GM19025 (cell line): ENCODE data around the gene THSD7B.

Experiments
- ATAC-seq: cut with Tn5 transposase; IDR thresholded peaks from one replicate; pipeline ENCODE4 v1.9.1; 2021; ENCODE audit warnings: mild to moderate bottlenecking, low read depth, moderate library complexity; ENCODE audit not compliant: unreplicated experiment

The THSD7B gene

DNA sequence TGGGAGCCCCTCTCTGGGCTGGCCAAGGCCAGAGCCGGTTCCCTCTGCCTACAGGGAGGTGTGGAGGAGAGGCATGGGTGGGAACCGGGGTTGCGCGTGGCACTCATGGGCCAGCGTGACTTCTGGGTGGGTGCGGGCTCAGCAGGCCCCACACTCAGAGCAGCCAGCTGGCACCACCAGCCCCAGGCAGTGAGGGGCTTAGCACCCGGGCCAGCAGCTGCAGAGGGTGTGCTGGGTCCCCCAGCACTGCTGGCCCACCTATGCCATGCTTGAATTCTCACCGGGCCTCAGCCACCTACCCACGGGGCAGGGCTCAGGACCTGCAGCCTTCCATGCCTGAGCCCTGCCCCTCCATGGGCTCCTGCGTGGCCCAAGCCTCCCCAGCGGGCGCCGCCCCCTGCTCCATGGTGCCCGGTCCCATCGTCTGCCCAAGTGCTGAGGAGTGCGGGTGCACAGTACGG, 950.4 kb downstream of the THSD7B start:
- ATAC-seq = no peak

DNA sequence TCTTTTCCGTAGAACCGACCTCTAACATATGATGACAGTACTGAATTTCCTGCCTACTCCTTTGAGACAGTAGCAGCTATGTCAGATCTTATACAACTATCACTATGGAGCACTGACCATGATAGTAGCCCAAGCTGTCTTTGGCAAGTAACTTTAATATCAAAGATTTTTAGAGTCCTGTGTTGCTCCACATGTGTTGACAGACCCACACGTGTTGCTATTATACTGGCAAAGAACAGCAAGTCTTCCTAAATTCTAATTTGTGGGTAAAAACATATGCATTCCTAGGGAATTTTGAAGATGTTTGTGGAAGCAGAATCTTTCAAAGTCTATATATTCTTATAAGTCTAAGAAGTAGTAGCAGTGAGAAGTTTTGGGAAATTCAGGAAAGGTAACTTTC, 953.4 kb downstream of the THSD7B start:
- no peak for ATAC-seq

DNA sequence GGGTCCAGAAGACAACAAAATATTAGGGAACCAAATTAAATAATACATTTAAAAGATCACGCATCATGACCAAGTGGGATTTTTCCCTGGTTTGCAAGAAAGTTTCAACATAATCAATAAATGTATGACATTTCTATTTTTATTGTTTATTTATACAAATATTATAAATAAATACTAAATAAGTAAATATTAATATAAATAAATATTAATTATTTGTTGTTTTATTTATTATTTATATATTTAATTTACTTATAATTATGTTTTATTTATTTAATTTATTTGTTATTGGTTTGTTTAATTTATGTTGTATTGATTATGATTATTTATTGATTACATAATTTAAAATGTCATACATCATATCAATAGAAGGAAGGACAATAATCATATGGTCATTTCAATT, 956.4 kb downstream of the THSD7B start:
- ATAC-seq = no peak

DNA sequence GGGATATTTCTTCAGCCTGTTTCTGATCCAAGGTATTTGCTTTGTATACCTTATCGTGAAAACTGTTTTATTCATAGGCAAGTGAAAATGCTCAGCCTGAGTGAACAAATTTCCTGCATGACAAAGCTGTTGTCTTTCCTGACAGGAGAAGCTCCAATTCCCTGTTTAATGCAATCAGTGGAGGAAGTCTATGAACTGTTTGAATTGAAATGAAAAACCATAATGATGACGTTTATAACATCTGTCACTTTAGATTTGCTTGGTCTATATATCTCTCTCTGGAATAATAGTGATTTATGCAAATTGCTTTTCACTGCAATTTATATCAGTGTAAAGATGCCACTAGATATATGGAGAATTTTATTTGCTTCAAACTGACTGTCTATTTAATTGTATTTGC, 959.6 kb downstream of the THSD7B start:
- no peak for ATAC-seq
